ENCODE results near the gene DGCR2.

- TF ChIP-seq CTCF (conservative IDR thresholded peaks at IDR 0.05; ENCODE audit: low read depth, low read length) (no peak), EZH2 (IDR thresholded peaks at IDR 0.05; ENCODE audit: borderline replicate concordance, low read depth, low read length, poor library complexity, severe bottlenecking) (no peak)
These were observed 27.7 kb downstream of the DGCR2 start for GRCh38 chr22:19094393-19094997.
